Measurements from ENCODE around the gene GLO1.

Gene GLO1

GRCh38 chr6:38658418-38659167 is 44.4 kb downstream of the GLO1 start:
- no peak for DNase-seq (ENCODE audit: low spot score)

- no peak for DNase-seq (ENCODE audit: low spot score)
These were observed 46.0 kb downstream of the GLO1 start for GRCh38 chr6:38656896-38657295.

DNA sequence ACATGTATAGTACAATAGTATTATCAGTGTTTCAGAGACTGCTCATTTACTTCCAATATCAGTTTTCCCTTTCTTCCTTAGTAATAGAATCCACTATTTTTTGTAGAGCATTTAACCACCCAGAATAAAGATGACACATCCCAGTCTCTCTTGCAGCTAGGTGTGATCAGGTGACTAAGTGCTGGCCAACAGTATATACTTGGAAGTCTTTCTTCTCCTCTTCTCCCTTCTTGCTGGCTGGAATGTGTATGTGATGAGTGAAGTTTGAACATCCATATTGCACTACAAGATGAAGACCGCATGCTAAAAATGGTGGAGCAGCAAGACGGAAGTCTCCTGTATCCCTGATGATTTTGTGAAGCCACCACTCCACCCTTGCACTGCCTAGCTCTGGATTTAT is 48.7 kb downstream of the GLO1 start:
- DNase-seq (ENCODE audit: low spot score), result no peak

DNA sequence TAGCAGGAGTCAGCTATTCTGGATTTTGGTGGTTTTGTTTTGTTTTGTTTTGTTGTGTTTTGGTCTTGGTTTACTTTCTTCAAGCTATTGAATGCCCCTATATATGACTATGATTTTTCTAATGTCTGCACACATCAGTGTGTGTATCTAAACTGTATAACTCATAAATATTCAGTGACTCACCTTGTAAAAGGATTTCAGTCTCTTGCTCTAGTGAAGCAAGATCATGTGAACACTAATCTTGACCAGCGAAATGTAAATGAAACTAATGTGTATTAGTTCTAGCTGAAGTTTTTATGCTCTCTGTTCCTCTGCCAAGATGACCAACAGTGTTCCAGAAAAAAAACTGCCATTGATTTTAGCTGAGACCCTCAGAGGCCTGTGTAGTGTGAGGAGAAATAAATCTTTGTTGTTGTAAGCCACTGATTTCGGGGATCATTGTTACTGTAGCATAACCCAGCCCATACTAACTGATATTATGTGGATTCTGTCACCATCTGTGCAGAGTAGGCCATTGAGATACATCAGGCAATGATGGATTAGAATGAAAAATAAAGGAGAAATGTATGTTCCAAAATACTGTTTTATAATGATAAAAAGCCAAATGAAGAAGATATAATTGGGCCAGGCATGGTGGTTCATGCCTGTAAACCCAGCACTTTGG is 51.7 kb downstream of the GLO1 start:
- DNase-seq (ENCODE audit: low spot score), result no peak

DNA sequence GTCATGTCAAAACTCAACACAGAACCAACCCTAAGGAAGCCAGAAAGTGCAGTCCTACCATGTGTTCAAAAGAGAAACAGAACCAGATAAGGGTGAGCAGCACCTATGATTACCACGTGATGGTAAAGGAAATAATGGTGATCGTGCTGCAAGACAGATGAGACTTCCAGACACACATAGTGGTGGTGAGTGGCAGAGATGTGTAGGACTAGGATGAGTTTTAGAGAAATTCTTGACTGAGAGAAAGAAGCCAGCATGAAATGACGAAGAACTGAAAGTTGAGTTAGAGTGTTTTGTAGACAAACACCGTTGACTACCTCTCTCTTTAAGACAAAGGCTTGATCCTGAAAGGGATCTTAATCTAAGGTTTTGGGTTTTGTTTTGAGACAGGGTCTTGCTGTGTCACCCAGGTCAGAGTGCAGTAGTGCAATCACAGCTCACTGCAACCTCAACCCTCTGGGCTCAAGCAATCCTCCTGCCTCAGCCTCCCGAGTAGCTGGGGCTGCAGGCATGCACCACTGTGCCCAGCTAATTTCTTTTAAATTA is 52.7 kb downstream of the GLO1 start:
- no peak for DNase-seq (ENCODE audit: low spot score)

DNA sequence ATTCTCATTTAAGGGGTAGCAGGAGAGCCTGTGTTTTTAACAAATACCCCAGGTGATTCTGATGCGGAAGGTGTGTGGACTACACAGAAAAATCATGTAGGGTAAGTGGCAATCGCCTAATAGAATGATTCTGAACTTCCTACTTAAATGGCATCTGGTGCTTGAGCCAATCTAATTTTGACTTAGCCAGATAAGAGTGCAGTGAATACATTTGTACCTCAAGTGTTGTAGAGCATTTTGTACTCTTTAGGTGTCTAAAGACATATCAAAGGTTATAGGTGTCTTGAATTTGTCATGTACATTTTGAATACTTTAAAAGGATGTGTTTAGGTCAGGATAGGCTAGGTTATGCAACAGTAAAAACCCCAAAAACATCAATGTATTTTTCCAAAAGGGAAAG is 53.2 kb downstream of the GLO1 start:
- no peak for DNase-seq (ENCODE audit: low spot score)

- DNase-seq (ENCODE audit: low spot score), result no peak
These were observed 54.3 kb downstream of the GLO1 start for GRCh38 chr6:38648629-38649028.

- DNase-seq (ENCODE audit: low spot score), result no peak
These were observed 56.6 kb downstream of the GLO1 start for GRCh38 chr6:38646166-38646878.

GRCh38 chr6:38644951-38645350 is 58.0 kb downstream of the GLO1 start:
- DNase-seq (ENCODE audit: low spot score), result no peak

- peak; percentile 19 for DNase-seq (ENCODE audit: low spot score)
These were observed 62.6 kb downstream of the GLO1 start for GRCh38 chr6:38640216-38640909.

GRCh38 chr6:38639498-38640215 is 63.3 kb downstream of the GLO1 start, which contains the start of gene BTBD9:
Gene BTBD9, minus strand, starts transcription at chr6:38639929.
- DNase-seq (ENCODE audit: low spot score), result peak; percentile 47

DNA sequence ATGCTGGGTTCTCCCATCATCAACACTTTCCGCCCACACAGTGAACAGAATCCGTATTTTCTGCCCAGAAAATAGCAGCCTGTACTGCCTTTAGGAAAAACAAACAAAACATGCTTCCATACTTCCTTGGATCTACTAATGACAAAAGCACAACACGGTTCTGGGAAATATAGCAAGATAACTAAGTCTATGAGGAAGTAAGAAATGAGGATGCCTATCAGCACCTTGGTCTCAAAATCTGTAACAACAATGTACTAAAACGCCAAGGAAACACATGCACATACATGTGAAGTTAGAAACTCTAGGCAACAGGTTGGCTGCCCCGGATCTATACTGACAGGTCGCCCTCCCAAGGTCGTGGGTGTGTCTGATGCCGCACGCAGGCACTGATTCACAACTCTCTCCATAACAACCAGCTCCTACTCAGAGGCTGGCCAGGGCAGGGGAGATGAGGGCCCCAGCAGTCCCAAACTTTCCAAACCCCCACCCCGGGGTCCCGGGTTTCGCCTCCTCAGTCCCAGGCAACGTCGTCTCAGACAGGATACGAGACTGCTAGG is 63.9 kb downstream of the GLO1 start:
- peak; percentile 19 for DNase-seq (ENCODE audit: low spot score)

- no peak for DNase-seq (ENCODE audit: low spot score)
These were observed 65.2 kb downstream of the GLO1 start for GRCh38 chr6:38637756-38638155.

GRCh38 chr6:38636027-38636426 is 66.9 kb downstream of the GLO1 start:
- no peak for DNase-seq (ENCODE audit: low spot score)

GRCh38 chr6:38634518-38634917 is 68.4 kb downstream of the GLO1 start:
- no peak for DNase-seq (ENCODE audit: low spot score)

DNA sequence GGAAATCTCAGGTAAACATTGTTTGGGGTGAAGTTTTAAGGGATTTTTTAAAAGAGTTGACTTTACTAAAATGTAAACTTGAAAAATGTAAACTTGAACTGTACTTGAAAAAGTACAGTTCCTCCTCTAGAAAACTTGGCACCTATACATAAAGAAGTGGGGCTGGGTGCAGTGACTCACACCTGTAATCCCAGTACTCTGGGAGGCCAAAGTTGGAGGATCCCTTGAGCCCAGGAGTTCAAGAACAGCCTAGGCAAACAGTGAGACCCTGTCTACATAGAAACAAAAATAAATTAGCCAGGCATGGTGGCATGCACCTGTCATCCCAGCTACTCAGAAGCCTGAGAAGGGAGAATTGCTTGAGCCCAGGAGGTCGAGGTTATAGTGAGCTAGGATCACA is 70.5 kb downstream of the GLO1 start:
- DNase-seq (ENCODE audit: low spot score), result no peak

DNA sequence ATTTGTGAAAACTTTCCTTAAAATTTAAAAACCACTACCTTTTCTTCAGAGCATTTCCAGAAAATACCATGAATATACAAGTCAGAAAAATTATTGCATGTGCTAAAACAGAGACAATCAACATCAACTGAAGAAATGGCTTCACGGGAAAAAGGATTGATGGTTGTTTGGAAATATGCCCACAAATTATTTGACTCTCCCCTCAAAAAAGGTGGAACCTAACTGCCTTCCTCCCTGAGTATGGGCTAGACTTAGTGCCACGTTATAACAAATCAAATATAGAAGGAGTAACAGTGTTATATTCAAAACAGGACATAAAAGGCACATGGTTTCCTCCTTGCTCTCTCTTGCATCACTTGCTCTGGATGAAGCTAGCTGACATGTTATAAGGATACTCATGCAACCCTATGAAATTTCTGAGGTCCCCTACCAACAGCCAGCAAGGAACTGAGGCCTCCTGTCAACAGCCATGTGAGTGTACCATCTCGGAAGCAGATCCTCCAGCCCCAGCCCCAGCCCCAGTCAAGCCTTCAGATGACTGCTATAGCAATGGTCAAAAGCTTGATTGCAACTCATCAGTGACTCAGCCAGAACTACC is 71.7 kb downstream of the GLO1 start:
- no peak for DNase-seq (ENCODE audit: low spot score)
